Myocyte (in vitro differentiated cells): ENCODE results near the gene EIF3A. TPM values are rescaled to one million over a fixed set of nuclear protein-coding genes. Genes with fewer than 3 reads are reported as not detected.
"Not testable (repeated sequence)": the region's sequence is repeated elsewhere in the genome, so short reads cannot be mapped to it uniquely, and the experiment has no call there.

Experiments used
- DNase-seq: peaks from one replicate; pipeline ENCODE4 v3.0.0-alpha.2; 2012; ENCODE audit warnings: low read depth
- total RNA-seq: library from RNA; depleted of rRNA; stranded (reverse); fragments of >200 nt; gene quantifications from 2 replicates; pipeline ENCODE4 v1.2.3, GENCODE V29; 2014

Gene EIF3A
- total RNA-seq, 1 donor from 2014 or later, result 169 TPM

DNA sequence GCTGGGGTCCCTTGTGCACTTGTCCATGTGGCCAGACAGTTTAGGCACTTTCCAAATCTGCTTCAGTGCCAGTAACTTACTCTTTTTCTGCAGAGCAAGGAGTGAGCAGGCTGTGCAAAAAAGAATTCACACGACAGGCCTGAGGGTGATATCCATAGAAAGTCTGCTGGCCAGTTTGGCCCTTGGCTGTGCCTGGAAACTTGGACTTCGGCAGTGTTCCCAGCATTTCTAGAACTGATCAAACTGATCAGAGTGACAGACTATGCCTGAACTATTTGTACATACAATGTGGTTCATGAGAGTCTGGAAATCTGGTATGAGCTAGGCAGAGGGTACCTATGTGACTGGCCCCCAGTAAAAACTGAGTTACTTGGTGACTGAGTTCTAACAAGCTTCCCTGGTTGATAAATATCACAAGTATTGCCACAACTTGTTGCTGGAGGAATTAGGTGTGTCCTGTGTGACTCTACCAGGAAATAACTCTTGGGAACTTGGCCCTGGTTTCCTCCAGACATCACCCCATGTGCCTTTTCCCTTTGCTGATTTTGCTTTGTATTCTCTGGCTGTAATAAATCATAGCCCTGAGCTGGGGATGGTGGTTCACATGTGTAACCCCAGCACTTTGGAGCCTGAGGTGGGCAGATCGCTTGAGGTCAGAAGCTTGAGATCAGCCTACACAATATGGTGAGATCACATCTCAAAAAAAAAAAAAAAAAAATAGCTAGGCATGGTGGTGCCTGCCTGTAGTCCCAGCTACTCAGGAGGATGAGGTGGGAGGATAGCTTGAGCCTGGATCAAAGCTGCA is 20.0 kb upstream of the EIF3A start:
- no peak for DNase-seq

DNA sequence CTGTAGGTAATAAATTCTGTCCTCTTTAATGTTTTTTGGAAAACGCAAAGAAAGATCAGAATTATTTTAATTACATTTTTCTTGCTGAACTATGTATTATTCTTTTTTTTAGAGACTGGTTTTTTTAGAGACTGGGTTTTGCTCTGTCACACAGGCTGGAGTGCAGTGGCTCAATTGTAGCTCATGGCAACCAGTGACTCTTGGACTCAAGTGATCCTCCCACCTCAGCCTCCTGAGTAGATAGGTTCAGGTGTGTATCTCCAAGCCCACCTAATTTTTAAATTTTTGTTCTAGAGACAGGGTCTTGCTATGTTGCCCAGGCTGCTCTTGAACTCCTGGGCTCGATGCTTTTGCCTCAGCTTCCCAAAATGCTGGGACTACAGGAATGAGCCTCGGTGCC is 18.0 kb upstream of the EIF3A start:
- no peak for DNase-seq

DNA sequence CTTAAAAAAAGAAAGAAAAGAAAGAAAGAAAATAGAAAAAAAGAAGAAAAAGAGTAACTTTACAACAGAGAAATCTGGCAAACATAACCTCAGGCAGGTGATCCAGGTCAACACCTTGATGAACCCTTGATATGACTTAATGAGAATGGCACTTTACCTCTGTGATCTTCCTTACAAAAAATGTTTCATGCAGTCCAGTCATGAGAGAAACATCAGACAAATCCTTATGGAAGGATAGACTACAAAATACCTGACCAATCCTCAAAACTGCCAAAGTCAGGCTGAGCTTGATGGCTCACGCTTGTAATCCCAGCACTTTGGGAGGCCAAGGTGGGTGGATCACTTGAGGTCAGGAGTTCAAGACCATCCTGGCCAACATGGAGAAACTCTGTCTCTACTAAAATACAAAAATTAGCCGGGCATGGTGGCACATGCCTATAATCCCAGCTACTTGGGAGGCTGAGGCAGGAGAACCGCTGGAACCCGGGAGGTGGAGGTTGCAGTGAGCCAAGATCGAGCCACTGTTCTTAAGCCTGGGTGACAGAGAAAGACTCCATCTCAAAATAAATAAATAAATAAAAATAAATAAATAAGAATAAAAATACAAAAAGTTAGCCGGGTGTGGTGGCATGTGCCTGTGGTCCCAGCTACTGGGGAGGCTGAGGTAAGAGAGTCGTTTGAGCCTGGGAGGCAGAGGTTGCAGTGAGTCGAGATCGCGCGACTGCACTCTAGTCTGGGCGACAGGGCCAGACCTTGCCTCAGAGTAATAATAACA is 16.2 kb upstream of the EIF3A start:
- DNase-seq, result not testable (repeated sequence)

DNA sequence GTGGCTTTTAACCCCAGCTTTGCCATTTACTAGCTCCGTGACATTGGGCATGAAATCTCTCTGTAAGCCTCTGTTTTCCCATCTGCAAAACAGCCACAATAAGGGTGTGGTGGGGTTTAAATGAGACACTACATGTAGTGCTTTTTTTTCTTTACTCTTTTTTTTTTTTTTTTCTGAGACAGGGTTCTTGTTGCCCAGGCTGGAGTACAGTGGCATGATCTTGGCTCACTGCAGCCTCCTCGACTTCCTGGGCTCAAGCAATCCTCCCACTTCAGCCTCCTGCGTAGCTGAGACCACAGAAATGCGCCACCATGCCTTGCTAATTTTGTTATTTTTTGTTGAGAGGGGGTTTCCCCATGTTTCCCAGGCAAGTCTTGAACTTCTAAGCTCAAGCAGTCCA is 15.0 kb upstream of the EIF3A start:
- DNase-seq, result no peak

DNA sequence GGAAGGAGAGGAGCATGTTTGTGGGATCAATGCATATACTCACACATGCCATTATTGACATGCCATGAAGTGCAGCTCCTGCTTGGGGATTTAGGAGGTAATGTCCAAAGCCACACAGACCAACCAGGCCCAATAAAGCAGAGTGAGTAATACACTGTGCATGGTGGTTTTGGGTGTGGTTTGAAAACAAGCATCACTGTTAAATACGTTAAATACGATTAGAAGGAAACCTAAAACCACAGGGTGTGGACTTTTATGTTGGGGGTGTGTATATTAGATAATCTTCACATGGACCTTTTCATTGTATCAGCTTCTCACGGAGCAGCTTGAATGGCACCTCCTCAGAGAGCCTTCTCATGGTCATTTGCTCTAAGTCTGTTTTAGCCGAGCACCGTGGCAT is 10.4 kb upstream of the EIF3A start:
- peak; percentile 67 for DNase-seq

DNA sequence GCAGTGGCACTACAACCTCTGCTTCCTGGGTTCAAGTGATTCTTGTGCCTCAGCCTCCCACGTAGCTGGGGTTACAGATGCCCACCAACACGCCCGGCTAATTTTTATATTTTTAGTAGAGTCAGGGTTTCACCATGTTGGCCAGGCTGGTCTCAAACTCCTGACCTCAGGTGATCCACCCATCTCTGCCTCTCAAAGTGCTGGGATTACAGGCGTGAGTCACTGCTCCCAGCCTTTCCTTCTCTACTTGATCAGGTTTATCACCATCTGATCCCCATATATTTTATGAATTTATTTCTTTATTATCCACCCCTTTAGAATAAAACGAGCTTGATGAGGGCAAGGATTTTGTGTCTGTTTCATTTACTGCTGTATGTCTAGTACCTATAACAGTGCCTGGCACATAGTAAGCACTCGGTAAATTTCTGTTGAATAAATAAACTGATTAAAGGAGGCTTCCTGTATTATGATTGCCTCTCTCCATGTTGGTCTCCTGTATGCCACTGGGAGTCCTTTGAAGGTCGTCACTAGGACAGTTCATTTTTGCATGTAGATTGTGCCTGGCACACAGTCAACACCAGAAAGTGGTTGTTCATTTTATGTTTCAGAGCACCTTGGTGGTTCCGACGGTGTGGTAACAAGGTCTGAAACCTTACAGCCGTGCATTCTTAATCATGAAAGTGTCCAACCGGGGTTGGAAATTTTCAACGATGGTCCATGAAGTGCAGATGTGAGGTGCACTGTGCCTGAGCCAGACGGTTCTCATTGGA is 9.6 kb upstream of the EIF3A start:
- DNase-seq, result no peak

DNA sequence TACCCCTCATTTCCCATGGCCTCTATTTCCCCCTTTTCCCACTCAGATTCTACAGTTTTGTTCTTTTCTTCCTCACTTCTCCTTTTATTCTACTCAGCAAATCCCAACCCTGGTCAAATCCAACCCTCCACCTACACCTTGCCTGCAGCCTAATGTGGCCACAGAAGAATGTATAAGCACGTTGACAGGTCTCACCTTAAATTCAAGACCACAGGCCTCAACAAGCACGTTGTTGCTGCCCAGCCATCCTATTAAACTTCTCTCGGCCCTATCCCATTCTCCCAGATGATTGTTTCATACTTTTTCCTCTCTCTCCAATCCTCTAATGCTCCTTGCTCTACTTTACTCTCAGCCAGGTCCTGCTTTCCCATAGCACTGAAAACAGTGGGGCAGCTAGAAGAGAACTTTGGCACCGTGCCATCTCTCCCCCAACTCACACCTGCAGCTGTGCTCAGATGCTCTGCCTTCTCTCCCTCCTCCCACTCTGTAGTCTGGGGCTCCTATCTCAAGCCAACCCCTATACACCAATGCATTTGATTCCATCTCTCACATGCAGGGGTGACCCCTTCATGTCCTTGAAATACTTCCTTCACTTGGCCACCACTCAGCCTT is 6.8 kb upstream of the EIF3A start:
- DNase-seq, result no peak

DNA sequence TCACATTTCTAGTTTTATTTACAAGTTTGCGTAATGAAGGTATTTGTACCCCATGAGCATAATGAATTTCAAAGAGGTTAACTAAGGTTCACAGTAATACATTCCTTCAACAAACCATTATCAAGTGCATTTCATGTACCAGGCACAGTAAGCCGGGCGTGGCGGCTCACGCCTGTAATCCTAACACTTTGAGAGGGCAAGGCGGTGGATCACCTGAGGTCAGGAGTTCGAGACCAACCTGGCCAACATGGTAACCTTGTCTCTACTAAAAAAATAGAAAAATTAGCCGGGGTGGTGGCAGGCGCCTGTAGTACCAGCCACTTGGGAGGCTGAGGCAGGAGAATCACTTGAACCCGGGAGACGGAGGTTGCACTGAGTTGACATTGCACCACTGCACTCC is 4.3 kb upstream of the EIF3A start:
- no peak for DNase-seq

DNA sequence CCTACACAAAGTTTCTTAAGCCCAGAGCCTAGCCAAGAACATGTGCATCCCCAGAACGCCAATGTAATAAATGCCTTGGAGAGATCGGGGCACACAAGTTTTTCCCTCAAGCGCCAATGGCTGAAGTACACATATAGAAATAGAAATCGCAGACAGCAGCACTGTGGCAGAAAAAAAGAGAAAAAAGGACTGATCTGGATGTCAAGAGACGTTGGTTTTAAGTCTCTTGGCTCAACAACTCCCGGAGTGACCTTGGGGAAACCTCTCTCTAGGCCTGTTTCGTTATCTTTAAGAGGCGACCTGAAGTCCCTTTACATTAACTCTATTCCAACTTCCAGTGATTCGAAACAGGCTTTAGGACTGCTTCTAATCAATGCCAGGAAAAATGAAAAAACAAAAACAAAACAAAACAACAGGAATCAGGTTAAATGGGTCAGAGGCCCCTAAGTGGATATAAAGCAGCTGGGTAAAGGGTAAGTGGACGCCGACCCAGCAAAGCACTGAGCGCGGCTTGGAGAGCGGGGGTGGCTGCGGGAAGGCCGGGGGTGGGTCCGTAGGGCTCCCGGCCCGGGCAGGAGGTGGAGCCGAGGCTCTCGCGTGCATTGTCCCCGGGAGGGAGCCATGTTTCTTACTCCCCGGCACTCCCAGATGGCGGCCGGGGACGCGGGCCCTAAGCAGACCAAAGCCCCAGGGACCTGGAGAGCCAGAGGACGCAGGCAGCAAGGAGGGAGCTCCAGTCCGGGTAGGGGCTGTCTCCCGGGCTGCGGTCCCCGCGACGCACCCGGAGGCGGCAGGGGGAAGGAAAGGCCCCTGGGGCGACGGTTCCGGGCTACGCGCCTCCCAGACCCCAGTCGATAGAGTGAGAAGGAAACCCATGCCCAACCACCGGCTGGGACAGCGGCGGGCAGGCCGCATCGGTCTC is 757 bp downstream of the EIF3A start:
- DNase-seq, result peak; percentile 84

DNA sequence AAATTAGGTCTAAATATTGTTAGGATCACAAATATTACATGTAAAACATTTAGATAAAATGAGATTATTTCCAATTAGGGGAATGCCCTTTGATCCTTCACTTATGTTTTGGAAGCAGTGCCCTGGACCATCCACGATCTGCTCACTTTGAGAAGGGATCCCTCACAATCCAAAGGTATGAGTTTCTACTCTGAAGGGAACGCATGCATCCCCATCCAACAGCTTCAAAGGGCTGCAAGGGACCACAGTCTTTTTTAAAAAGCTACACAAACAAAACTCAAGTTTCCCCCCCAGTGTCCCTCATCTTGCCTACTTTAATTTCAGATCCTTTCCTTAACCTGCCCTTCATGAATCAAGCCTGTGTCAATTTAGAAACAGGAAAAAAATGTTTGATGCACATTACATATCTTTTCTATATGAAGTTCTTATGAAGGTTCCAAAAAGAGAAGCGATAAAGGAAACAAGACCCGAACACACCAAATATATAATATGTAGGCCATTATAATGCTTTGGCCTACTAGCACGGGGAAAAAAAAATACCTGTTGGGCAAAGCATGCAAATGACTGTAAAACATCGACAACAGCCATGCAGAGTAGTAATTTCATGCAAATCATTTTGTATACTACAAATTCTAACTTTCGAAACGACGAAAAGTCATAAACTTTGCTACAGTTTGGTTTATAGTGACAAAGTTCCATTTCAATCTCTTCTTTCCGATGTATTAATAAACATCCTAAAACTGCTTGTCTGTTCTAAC is 2.0 kb downstream of the EIF3A start:
- no peak for DNase-seq

DNA sequence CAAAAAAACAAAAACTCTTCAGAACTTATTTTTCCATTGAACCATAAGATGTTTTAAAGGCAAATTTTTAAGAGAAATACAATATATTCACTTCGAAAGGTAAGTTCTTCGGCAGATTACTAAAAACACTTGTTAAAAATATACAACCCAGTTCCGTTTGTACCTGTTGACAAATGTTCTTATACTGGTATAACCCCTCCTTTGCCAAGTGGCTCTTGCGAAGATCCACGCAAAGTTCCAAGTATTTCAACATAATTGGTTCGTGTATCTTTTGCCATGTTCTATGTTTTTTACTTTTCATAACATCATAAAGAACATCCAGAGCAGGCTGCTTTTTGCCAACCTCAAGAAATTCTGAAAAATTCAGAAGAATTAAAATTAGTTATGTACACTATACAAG is 7.0 kb downstream of the EIF3A start:
- no peak for DNase-seq

DNA sequence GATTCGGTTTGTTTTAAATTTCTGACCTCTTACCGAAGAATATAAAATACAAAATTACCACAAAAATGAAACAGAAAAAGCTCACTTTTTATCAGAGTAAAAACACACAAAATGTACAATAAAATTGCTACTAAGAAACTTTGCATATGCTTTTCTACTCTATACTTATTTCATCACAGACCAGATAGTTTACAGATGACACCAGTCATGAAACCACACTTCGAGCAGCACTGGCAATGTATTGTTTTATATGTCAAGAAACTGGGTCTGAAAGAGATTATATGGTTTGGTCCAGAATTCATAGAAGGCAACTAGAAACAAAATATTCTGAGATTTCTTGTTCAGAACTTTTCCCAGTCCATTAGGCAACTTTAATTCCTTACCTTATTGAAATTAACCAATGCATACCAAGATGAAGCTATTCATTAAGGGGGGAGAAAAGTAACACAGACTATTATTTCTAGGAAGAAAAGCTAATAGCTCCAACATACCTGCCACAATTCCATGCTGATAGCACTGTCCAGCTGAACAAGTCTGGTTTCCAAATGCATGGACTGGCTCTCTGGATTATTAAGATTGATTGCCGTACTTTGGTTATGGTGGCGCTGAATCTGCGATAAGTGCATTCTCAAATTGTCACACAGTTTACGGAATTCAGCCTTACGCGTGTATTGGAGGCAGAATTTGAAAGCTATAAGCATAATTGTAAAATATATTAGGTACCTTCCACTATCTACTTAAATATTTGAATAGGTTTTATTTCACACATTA is 10.0 kb downstream of the EIF3A start:
- no peak for DNase-seq

DNA sequence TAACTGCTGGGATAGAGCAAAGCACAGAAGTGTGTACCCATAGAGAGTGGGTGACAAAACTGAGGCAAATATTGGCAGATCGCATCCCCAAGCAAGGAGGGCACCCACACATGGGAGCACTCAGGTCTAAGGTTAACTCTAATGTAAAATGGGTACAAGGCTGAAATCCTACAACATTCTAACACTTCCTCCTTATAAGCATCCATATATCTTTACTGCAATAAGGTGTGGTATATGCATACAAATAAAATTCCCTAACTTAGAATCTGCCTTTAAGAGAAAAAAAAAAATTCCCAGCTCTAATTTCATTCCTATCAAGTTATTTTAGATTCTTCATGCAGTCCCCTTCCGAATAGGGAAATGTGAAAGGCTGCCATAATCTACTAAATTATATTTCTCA is 18.7 kb downstream of the EIF3A start:
- DNase-seq, result no peak

DNA sequence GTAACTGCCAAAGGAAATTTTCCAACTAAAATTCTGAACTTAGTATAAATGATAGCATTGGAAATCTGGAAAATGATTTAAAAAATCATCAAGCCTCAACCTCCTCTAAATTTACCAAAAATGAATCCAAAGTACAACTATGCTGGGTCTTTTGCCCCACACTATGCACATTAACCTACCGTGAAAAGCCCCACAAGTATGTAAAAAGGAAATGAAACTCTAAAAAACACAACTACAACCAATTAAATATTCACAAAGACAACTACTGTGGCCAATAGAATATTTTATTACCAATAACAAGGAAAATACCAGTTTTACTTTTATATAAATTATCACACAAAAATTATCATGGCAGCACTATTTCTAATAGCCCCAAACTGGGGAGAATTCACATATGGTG is 19.3 kb downstream of the EIF3A start:
- no peak for DNase-seq

DNA sequence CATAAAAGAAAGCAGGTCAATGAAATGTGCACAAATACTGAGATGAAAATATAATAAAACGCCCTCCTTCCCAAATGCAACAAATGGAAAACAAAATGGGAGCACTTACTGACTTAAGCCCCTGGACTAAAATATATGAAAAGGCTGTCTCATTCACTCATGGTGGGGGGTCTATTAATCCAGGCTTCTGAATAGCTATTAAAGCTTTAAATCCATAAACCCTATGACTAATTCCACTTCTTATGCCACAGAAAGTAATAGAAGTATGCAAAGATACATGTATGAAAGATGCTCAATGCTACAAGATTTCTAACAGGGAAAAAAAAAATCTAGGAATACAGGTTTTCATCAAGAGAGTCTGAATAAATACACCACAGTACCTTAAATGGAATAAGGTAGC is 20.5 kb downstream of the EIF3A start:
- no peak for DNase-seq

DNA sequence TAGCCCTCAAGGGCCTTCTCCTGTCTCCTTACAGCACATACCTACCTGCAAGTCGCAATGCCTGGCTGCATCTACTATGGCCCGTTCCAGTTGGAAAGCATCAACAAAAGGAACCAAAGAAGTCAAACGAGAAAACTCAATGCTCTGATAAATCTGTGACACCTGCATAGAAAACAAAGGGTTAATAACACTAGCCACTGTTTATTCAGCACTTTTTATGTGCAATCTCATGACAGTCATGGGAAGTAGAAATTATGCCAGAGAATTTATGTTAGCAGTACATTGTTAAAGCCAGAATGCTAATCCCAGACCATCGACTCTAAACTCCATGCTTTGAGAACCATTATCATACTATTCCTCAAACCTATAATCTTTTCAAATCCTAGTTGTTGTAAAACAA is 21.1 kb downstream of the EIF3A start:
- no peak for DNase-seq

DNA sequence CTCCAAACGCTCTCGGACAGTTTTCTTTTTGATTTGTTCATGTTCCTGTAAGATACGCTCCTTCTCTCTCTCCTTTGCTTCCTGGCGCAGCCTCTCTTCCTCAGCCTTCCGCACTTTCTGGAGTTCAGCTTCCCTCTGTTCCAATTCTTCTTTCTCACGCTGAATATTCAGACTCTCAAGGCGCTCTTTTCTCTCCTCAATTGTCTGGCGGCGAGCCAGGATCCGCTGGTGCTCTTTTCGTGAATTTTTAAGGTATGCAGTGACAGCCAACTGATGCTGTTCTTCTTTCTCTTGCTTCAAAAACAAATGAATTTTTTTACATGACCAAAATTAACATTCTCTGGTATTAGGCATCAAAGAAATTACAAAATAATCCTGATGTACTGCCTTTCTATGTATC is 22.6 kb downstream of the EIF3A start:
- no peak for DNase-seq

DNA sequence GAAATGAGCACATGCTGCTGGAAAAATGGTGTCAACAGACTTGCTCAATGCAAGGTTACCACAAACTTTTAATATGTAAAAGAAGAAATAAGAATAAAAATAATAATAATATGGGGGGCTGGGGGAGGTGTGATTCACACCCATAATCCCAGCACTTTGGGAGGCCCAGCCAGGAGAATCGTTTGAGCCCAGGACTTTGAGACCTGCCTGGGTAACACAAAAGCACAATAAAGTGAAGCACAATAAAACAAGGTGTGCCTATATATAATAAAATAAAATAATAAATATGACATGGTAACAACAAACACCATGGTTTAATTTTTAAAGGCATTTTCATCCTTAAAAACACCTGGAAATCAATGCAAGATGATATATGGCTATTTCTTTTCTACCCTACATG is 25.1 kb downstream of the EIF3A start:
- DNase-seq, result no peak

DNA sequence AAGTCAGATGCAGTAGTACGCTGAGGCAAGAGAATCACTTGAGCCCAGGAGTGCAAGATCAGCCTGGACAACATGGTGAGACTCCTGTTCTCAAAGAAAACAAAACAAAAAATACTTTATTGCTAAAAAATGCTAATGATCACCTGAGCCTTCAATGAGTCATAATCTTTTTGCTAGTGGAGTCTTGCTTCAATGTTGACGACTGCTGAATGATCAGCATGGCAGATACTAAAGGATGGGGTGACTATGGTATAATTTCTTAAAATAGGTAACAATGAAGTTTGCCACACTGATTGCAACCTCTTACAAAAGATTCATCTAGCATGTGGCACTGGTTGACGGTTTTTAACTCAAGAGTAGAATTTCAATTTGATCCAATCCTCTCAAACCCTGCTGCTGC is 28.8 kb downstream of the EIF3A start:
- no peak for DNase-seq
